GM23248 (cell line): ENCODE data around the gene SPINK6. TPM values are rescaled to one million over a fixed set of nuclear protein-coding genes. Genes with fewer than 3 reads are reported as not detected.

ENCODE experiments used
- DNase-seq: peaks from one replicate; pipeline ENCODE4 v3.0.0-alpha.2; 2015
- H2AFZ ChIP-seq: fragments of 200-600 bp; sonication (generic); 2 replicates; pipeline ENCODE4 v1.6.1; 2016; ENCODE audit warnings: antibody characterized with exemption
- H3F3A ChIP-seq: fragments of 200-600 bp; sonication (generic); 2 replicates; pipeline ENCODE4 v1.6.1; 2016; ENCODE audit warnings: mild to moderate bottlenecking, antibody characterized with exemption, mixed run types; ENCODE audit not compliant: insufficient read depth
- H3K27ac ChIP-seq: fragments of 200-600 bp; sonication (generic); 2 replicates; pipeline ENCODE4 v1.5.1; 2016; ENCODE audit warnings: mild to moderate bottlenecking
- H3K27me3 ChIP-seq: fragments of 200-600 bp; sonication (generic); replicated peaks from 2 replicates; pipeline ENCODE4 v1.6.1; 2016; ENCODE audit warnings: mild to moderate bottlenecking; ENCODE audit not compliant: insufficient read depth
- H3K36me3 ChIP-seq: fragments of 200-600 bp; sonication (generic); 2 replicates; pipeline ENCODE4 v1.6.1; 2016; ENCODE audit warnings: low read depth, mild to moderate bottlenecking
- H3K4me1 ChIP-seq: fragments of 200-600 bp; sonication (generic); 2 replicates; pipeline ENCODE4 v1.6.1; 2016; ENCODE audit warnings: mild to moderate bottlenecking; ENCODE audit not compliant: insufficient read depth
- H3K4me2 ChIP-seq: fragments of 200-600 bp; sonication (generic); one replicate; pipeline ENCODE4 v1.6.1; 2016; ENCODE audit warnings: mild to moderate bottlenecking; ENCODE audit not compliant: unreplicated experiment
- H3K4me3 ChIP-seq: fragments of 200-600 bp; sonication (generic); 2 replicates; pipeline ENCODE4 v1.5.1; 2016; ENCODE audit warnings: mild to moderate bottlenecking
- H3K79me2 ChIP-seq: fragments of 200-600 bp; sonication (generic); 2 replicates; pipeline ENCODE4 v1.6.1; 2016; ENCODE audit warnings: mild to moderate bottlenecking; ENCODE audit not compliant: insufficient read depth
- H3K9ac ChIP-seq: fragments of 200-600 bp; sonication (generic); 2 replicates; pipeline ENCODE4 v1.6.1; 2016; ENCODE audit warnings: mild to moderate bottlenecking
- H3K9me2 ChIP-seq: fragments of 200-600 bp; sonication (generic); 2 replicates; pipeline ENCODE4 v1.6.1; 2016; ENCODE audit warnings: mixed run types, mild to moderate bottlenecking, moderate library complexity; ENCODE audit not compliant: insufficient read depth
- H3K9me3 ChIP-seq: fragments of 200-600 bp; sonication (generic); one replicate; pipeline ENCODE4 v1.6.1; 2017; ENCODE audit warnings: low read depth
- H4K20me1 ChIP-seq: fragments of 200-600 bp; sonication (generic); 2 replicates; pipeline ENCODE4 v1.6.0; 2016; ENCODE audit not compliant: insufficient read depth
- EZH2 ChIP-seq: fragments of 200-600 bp; sonication (generic); IDR thresholded peaks from 2 replicates; pipeline ENCODE4 v1.6.1; 2018; ENCODE audit warnings: antibody characterized with exemption, mild to moderate bottlenecking; ENCODE audit not compliant: insufficient read depth, poor library complexity, severe bottlenecking
- EZH2phosphoT487 ChIP-seq: fragments of 200-600 bp; sonication (generic); IDR thresholded peaks from 2 replicates; pipeline ENCODE4 v1.6.1; 2018; ENCODE audit warnings: antibody characterized with exemption, moderate library complexity, mild to moderate bottlenecking, low read depth; ENCODE audit not compliant: insufficient read depth
- WGBS, 2 experiments: methylation state at CpG; one replicate each; pipeline ENCODE4 v1.1.6; 2015 to 2017; ENCODE audit warnings: low lambda C conversion rate in 2 of 2, low coverage in 1 of 2; ENCODE audit errors: missing lambda C conversion rate in 2 of 2; 5-methylcytosine and 5-hydroxymethylcytosine counted together
- in situ Hi-C: fragments of 300-500 bp; cut with MboI; formaldehyde crosslinking; loops from 2 replicates; pipeline ENCODE4 v1.15.0; 2020
- polyA plus RNA-seq: library from polyadenylated mRNA; unstranded; fragments of >200 nt; fragmentation: Nextera tagmentation; extraction: Ambion mirVana; gene quantifications from 2 replicates; pipeline ENCODE4 v1.2.1, GENCODE V29; 2016
- total RNA-seq: library from RNA; depleted of rRNA; stranded (reverse); fragments of >200 nt; shearing (Covaris generic); gene quantifications from 2 replicates; pipeline ENCODE4 v1.2.3, GENCODE V29; 2014; rRNA removed

The SPINK6 gene, protein sequence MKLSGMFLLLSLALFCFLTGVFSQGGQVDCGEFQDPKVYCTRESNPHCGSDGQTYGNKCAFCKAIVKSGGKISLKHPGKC
- not detected in 2 replicates for total RNA-seq
- not detected in 2 replicates for polyA plus RNA-seq

- WGBS, 2 experiments = 42 to 48% methylated on average over 2 of the region's 2 CpGs
- no peaks in the 10 kb centered on the region for H3K9me3 ChIP-seq
- H3K79me2 ChIP-seq = no peaks in the 10 kb centered on the region
- H3K4me3 ChIP-seq = no peak within 1 kb of the TSS
- DNase-seq = no peak
- TF ChIP-seq EZH2 = no peak
- TF ChIP-seq EZH2phosphoT487 = no peak
- H3K9me2 ChIP-seq = no peaks in the 10 kb centered on the region
- H3K4me2 ChIP-seq = no peak within 1 kb of the TSS
- no peaks in the 10 kb centered on the region for H3F3A ChIP-seq
- H3K36me3 ChIP-seq = no peaks in the 10 kb centered on the region
- H4K20me1 ChIP-seq = no peaks in the 10 kb centered on the region
- H2AFZ ChIP-seq = no peak within 1 kb of the TSS
- no peak within 1 kb of the TSS for H3K27ac ChIP-seq
- H3K9ac ChIP-seq = no peak within 1 kb of the TSS
- no peaks in the 10 kb centered on the region for H3K27me3 ChIP-seq
- in situ Hi-C loops = no loop called here
- H3K4me1 ChIP-seq = no peaks in the 10 kb centered on the region
Observed at GRCh38 chr5:148202531-148203203, at the start of gene SPINK6. Gene SPINK6, plus strand, starts transcription at chr5:148203042. Its CDS starts 55 bp downstream, at chr5:148203097.

- TF ChIP-seq EZH2phosphoT487 = no peak
- no peak for TF ChIP-seq EZH2
- H3F3A ChIP-seq = no peaks in the 10 kb centered on the region
- in situ Hi-C loops = no loop called here
- H2AFZ ChIP-seq = no peak overlapping the region
- H3K9ac ChIP-seq = no peak overlapping the region
- H3K4me2 ChIP-seq = no peak overlapping the region
- no peak for DNase-seq
- WGBS, 2 experiments = 21 to 32% methylated on average over 1 of the region's 1 CpG
- H3K36me3 ChIP-seq = no peaks in the 10 kb centered on the region
- no peaks in the 10 kb centered on the region for H3K9me3 ChIP-seq
- H3K27ac ChIP-seq = no peak overlapping the region
- H3K27me3 ChIP-seq = no peaks in the 10 kb centered on the region
- H3K9me2 ChIP-seq = no peaks in the 10 kb centered on the region
- H4K20me1 ChIP-seq = no peaks in the 10 kb centered on the region
- no peak overlapping the region for H3K4me3 ChIP-seq
- no peaks in the 10 kb centered on the region for H3K79me2 ChIP-seq
- H3K4me1 ChIP-seq = no peaks in the 10 kb centered on the region
Observed at GRCh38 chr5:148156609-148157008, 46.2 kb upstream of the SPINK6 start.

DNA sequence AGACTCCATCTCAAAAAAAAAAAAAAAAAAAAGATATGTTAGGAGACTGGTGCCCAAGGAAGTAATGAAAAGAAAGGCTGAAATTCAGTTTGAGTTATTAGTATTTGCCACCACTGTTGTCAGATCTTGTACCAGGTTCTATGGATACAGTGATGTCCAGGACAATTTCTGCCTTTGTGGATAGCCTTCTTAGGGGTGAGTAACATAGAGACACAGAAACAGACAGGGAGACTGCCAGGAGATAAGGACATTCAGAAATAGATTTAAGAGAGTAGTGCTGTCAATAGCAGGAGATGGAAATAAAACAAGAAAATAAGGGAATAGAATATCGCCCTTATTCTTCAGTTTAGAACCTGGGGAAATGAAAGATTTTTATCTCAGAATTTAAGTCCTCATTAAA lies 40.8 kb upstream of the SPINK6 start:
- in situ Hi-C loops = loop anchor here (10.0 kb wide), 1 partner anchor 313 kb away; no protein-coding TSS in a partner anchor
- Histone ChIP-seq H3K36me3 (no peaks in the 10 kb centered on the region), H4K20me1 (no peaks in the 10 kb centered on the region), H3F3A (no peaks in the 10 kb centered on the region), H3K27me3 (no peaks in the 10 kb centered on the region), H3K27ac (no peak overlapping the region), H3K79me2 (no peaks in the 10 kb centered on the region), H3K9me3 (no peaks in the 10 kb centered on the region), H3K4me2 (no peak overlapping the region), H2AFZ (no peak overlapping the region), H3K9ac (no peak overlapping the region), H3K4me1 (no peaks in the 10 kb centered on the region), H3K4me3 (no peak overlapping the region), H3K9me2 (no peaks in the 10 kb centered on the region)
- TF ChIP-seq EZH2phosphoT487 (no peak), EZH2 (no peak)
- DNase-seq = no peak
- WGBS, 2 experiments = 38 to 44% methylated on average over 1 of the region's 1 CpG

- Histone ChIP-seq H3K9me3 (no peaks in the 10 kb centered on the region), H3F3A (no peaks in the 10 kb centered on the region), H2AFZ (no peak overlapping the region), H3K27ac (no peak overlapping the region), H3K9me2 (no peaks in the 10 kb centered on the region), H3K27me3 (no peaks in the 10 kb centered on the region), H3K36me3 (no peaks in the 10 kb centered on the region), H4K20me1 (no peaks in the 10 kb centered on the region), H3K4me2 (no peak overlapping the region), H3K9ac (no peak overlapping the region), H3K4me3 (no peak overlapping the region), H3K4me1 (no peaks in the 10 kb centered on the region), H3K79me2 (no peaks in the 10 kb centered on the region)
- 15% methylated on average over 1 of the region's 1 CpG for WGBS, 2 experiments
- TF ChIP-seq EZH2 (no peak), EZH2phosphoT487 (no peak)
- DNase-seq = no peak
- in situ Hi-C loops = loop anchor here (10.0 kb wide), 1 partner anchor 311 kb away; no protein-coding TSS in a partner anchor
Observed at GRCh38 chr5:148163345-148163744, 39.5 kb upstream of the SPINK6 start.
